ENCODE measurements around the gene TRIM13. TPM values are rescaled to one million over a fixed set of nuclear protein-coding genes. Genes with fewer than 3 reads are reported as not detected.
A peak's percentile ranks its signal among the peaks of the same experiment; 100 is the strongest.

TRIM13 gene
- total and polyA plus RNA-seq, 2 of the 13 experiments (the other 11 are each of a cell fraction or from before 2014, with no cell fraction given), result 22.0 to 24.4 TPM

DNA sequence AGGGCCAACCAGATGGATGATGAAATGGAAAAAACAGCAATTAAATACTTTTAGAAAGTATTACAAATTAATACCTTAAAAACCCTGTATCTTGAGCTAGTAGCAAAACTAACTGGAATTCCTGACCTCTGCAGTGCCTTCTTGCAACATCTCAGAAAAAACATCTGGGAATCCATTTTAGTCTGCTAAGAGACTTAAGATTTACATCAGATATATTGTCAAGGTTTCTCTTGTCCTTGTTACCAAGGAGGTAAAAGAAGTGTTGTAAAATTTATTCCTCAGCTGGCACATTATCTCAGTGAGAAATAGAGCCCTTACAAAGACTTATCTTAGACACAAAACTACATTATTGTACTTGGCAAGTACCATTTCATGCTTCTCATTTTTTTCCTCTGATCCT, 36.9 kb downstream of the TRIM13 start:
- ChIA-PET POLR2A (no interaction called here), CTCF (ENCODE audit: low intra/inter-chr PET ratio, low total read pairs) (no interaction called here)
- H3K4me1 ChIP-seq (ENCODE audit: insufficient read depth, low read length), result 0 out of 2 replicates have a peak, but pooled peaks cover 9% of the 10 kb centered on the region
- ATAC-seq (no peak), DNase-seq (ENCODE audit: low spot score) (no peak), FAIRE-seq (no peak)
- H3K9ac ChIP-seq (ENCODE audit: insufficient read depth, low read depth, low read length), result no peak overlapping the region
- H2AFZ ChIP-seq (ENCODE audit: low read length), result no peak overlapping the region
- no peak overlapping the region for H3K4me3 ChIP-seq (replicated peaks in 1 of 3; ENCODE audit: insufficient read depth in 1 of 3, low read depth in 2 of 3, low read length in 3 of 3)
- H3K27ac ChIP-seq (ENCODE audit: extremely low read length, insufficient read depth, low read length), result no peak overlapping the region
- no peaks in the 10 kb centered on the region for H4K20me1 ChIP-seq (ENCODE audit: insufficient read depth, low read length)
- intact Hi-C loops (cut with micrococcal nuclease; ENCODE audit: unreplicated experiment) (no loop called here), in situ Hi-C loops (cut with HindIII; ENCODE audit: extremely low pct_ligation_motif_present, low pct_unique_long_range_greater_than_20kb) (no loop called here)
- H3K79me2 ChIP-seq (ENCODE audit: insufficient read depth, low read length), result no peaks in the 10 kb centered on the region
- TF ChIP-seq ZNF256 (CRISPR knock-in tag; conservative IDR thresholded peaks at IDR 0.05) (no peak), ZNF296 (CRISPR knock-in tag; conservative IDR thresholded peaks at IDR 0.05) (no peak), CCAR2 (optimal IDR thresholded peaks at IDR 0.05; ENCODE audit: low read depth, low read length) (no peak)
- TF ChIP-seq, protein P1, sequence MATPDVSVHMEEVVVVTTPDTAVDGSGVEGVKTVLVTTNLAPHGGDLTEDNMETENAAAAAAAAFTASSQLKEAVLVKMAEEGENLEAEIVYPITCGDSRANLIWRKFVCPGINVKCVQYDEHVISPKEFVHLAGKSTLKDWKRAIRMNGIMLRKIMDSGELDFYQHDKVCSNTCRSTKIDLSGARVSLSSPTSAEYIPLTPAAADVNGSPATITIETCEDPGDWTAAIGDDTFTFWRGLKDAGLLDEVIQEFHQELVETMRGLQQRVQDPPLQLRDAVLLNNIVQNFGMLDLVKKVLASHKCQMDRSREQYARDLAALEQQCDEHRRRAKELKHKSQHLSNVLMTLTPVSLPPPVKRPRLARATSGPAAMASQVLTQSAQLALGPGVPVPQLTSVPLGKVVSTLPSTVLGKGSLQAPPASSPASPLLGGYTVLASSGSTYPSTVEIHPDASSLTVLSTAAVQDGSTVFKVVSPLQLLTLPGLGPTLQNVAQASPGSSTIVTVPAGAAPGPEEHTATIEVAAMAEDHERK (CRISPR knock-in tag; IDR thresholded peaks at IDR 0.05; ENCODE audit: low read depth), result no peak
- TF ChIP-seq, protein P2, sequence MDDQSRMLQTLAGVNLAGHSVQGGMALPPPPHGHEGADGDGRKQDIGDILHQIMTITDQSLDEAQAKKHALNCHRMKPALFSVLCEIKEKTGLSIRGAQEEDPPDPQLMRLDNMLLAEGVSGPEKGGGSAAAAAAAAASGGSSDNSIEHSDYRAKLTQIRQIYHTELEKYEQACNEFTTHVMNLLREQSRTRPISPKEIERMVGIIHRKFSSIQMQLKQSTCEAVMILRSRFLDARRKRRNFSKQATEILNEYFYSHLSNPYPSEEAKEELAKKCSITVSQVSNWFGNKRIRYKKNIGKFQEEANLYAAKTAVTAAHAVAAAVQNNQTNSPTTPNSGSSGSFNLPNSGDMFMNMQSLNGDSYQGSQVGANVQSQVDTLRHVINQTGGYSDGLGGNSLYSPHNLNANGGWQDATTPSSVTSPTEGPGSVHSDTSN (CRISPR knock-in tag; IDR thresholded peaks at IDR 0.05; ENCODE audit: borderline replicate concordance), result no peak
- H3K27me3 ChIP-seq (ENCODE audit: control insufficient read depth in 1 of 2, insufficient read depth in 2 of 2, low read length in 2 of 2), result no peaks in the 10 kb centered on the region
- no peaks in the 10 kb centered on the region for H3K36me3 ChIP-seq (replicated peaks in 1 of 2; ENCODE audit: control insufficient read depth in 1 of 2, insufficient read depth in 2 of 2, low read length in 2 of 2)
- H3K4me2 ChIP-seq (ENCODE audit: low read depth, low read length), result no peak overlapping the region
- BruUV-seq (replicated peaks), result no TSS peak
- no peaks in the 10 kb centered on the region for H3K9me3 ChIP-seq (ENCODE audit: low read length)

DNA sequence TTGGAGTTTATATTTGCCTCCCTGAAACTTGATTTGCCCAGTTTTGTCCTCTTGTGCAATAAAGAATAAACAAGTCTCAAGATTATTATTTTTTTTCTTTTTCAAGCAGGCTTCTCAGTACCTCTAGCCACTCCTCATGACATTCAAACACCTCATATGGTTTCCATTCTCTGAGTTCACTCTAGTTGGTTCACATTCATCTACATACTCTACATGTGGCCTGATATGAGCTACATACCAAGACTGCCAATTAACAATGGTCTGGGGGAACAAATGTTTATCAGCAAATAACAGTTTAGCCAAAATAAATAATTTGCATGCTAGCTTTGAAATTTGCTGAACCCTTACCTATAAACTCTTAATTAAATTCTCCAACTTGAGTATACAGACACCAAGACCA, 40.9 kb downstream of the TRIM13 start:
- CTCF ChIA-PET (ENCODE audit: low intra/inter-chr PET ratio, low total read pairs), result no interaction called here

More for the DNA sequence above, 40.9 kb downstream of the TRIM13 start:
- no peak overlapping the region for H3K27ac ChIP-seq (ENCODE audit: extremely low read length, insufficient read depth, low read length)
- H3K9ac ChIP-seq (ENCODE audit: insufficient read depth, low read depth, low read length), result no peak overlapping the region
- H3K4me1 ChIP-seq (ENCODE audit: insufficient read depth, low read length), result no peaks in the 10 kb centered on the region
- intact Hi-C loops (cut with micrococcal nuclease; ENCODE audit: unreplicated experiment) (no loop called here), in situ Hi-C loops (cut with HindIII; ENCODE audit: extremely low pct_ligation_motif_present, low pct_unique_long_range_greater_than_20kb) (no loop called here)
- ATAC-seq (0 out of 3 replicates have a peak, but pooled peaks have one; percentile 22), FAIRE-seq (no peak), DNase-seq (ENCODE audit: low spot score) (no peak)
- no peak overlapping the region for H3K4me2 ChIP-seq (ENCODE audit: low read depth, low read length)
- no peaks in the 10 kb centered on the region for H3K9me3 ChIP-seq (ENCODE audit: low read length)
- no peaks in the 10 kb centered on the region for H3K79me2 ChIP-seq (ENCODE audit: insufficient read depth, low read length)
- H3K36me3 ChIP-seq (replicated peaks in 1 of 2; ENCODE audit: control insufficient read depth in 1 of 2, insufficient read depth in 2 of 2, low read length in 2 of 2), result peaks cover 0 to 8% of the 10 kb centered on the region in 2 experiments; a peak in 2 of 5 replicates
- BruUV-seq (replicated peaks), result no TSS peak
- no peak overlapping the region for H2AFZ ChIP-seq (ENCODE audit: low read length)
- POLR2A ChIA-PET, result no interaction called here
- H4K20me1 ChIP-seq (ENCODE audit: insufficient read depth, low read length), result no peaks in the 10 kb centered on the region
- TF ChIP-seq POLR2AphosphoS5 (IDR thresholded peaks at IDR 0.05; ENCODE audit: low read depth, low read length) (0 out of 2 replicates have a peak, but pooled peaks have one; percentile 5), ZNF563 (CRISPR knock-in tag; IDR thresholded peaks at IDR 0.05) (no peak), ZNF644 (CRISPR knock-in tag; IDR thresholded peaks at IDR 0.05; ENCODE audit: low read depth) (no peak)
- H3K27me3 ChIP-seq (ENCODE audit: control insufficient read depth in 1 of 2, insufficient read depth in 2 of 2, low read length in 2 of 2), result no peaks in the 10 kb centered on the region
- no peak overlapping the region for H3K4me3 ChIP-seq (replicated peaks in 1 of 3; ENCODE audit: insufficient read depth in 1 of 3, low read depth in 2 of 3, low read length in 3 of 3)
